Stimulated activated CD8-positive, alpha-beta memory T cell treated with anti-CD3 and anti-CD28 coated beads, Interleukin-15, amount 100 ng/mL, for 4 hours (primary cell): Measurements from ENCODE around the gene SNUPN.
"Not testable (repeated sequence)": the region's sequence is repeated elsewhere in the genome, so short reads cannot be mapped to it uniquely, and the experiment has no call there.

Experiments used
- DNase-seq, 2 donors: peaks; one replicate each; pipeline ENCODE4 v3.0.0-alpha.2; 2020; ENCODE audit warnings: low read depth in 2 of 2

The SNUPN gene

DNA sequence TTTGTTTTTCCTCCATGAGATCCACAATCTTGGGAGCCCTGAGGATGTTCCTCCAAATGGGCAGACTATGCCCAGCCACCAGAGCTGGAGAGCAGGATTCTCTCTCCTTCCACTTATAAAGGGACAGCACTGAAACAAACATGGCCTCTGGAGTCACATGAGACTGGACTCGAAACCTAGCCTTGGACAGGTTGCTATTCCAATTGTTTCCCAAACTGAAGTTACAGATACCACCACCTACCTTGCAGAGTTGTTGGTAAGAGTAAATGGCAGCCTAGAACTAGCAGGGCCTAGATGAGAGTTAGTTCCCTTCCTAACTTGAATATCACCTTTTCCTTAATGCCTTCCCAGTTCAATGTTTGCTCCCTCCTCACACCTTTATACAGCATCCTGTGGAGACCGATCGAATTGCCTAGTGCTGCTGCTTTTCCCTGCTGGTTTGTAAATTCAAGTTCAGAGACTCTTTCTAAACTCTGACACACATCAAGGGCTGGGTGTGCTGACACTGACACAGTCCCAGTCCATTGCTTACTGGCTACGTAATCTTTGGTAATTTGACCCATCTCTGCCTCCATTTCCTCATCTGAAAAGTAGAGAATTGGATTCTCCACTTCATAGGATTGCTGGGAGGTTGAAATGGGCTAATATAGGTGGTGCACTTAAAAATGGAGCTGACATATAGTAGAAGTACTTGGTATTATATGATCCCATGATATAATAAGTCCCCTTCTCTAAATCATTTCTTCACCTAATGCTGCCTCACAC, 11.9 kb upstream of the SNUPN start:
- no peak for DNase-seq

DNA sequence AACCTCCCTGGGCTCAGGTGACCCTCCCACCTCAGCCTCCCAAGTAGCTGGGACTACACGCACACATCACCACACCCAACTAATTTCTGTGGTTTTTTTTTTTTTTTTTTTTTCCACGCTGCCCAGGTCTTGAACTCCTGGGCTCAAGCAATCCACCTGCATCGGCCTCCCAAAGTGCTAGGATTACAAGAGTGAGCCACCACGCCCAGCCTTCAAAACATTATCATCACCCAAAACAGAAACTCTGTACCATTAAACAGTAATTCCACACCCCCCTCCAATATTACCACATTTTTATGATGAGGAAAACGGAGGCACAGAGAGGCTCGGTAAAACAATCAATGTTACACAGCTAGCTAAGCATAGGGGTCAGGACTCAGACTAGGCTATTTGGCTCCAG, 10.5 kb upstream of the SNUPN start:
- DNase-seq = no peak

DNA sequence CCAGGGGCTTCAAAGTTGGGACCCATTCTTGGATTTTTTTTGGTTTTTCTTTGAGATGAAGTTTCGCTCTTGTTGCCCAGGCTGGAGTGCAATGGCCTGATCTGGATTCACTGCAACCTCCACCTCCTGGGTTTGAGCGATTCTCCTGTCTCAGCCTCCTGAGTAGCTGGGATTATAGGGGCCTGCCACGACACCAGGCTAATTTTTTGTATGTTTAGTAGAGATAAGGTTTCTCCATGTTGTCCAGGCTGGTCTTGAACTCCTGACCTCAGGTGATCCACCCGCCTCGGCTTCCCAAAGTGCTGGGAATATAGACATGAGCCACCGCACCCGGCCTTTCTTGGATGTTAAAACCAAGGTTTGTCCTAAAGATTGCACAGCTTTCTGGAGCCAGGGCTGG, 8.4 kb upstream of the SNUPN start:
- not testable (repeated sequence) for DNase-seq

DNA sequence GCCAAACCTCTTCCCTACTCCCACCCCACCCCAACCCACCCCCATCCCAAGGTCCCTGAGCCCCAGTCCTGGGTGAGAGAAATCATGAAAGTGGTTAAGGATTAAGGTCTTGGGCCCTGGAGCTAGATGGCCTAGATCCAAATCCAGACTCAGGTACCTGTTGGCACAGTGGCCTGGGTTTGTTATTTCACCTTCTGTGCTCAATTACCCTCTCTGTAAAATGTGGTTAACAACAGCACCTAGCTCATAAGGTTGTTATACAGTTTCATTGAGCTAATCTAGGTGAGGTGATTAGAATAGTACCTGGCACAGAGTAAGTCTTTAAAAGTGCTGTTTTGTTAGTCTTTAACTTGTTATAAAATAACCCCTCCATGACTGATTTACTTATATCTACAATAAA, 6.4 kb upstream of the SNUPN start:
- no peak for DNase-seq

DNA sequence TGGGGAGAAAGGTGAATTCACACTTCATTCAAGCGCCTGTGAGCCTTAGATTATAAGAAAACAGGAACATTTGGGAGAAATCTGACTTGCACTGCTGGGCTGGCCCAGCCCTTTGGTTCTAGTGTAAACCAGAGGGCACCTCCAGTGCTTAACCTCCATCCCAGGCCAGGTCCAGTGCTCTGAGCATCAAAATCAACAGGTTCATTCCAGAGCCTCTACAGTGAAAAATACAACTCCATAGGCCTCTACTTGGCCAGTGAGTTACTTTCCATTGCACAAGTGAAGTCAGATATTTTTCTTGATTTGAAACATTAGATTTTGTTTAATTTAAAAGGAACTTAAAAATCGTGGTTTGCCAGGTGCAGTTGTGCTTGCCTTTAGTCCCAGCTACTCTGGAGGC, 3.0 kb downstream of the SNUPN start:
- no peak for DNase-seq

DNA sequence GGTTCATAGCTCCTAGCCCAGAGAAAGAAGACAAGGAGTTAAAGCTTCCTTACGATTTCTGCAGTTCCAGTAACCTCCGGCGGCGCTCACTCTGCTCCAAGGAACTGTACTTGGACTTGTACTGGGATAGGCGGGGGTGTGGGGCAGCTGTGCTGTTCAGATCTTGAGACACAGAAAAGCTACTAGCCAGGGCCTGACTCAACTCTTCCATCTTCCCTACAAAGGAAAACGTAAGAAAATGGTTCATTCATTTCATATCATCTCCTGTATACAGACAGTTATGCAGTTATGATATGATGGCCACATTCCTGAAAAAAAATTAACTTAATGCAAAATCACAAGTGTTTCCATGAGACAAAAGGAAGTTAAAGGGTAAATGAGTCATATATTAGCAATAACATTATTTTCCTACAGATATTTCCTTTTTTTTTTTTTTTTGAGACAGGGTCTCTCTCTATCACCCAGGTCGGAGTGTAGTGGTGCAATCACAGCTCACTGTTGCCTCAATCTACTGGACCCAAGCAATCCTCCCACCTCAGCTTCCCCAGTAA, 4.6 kb downstream of the SNUPN start:
- no peak for DNase-seq

DNA sequence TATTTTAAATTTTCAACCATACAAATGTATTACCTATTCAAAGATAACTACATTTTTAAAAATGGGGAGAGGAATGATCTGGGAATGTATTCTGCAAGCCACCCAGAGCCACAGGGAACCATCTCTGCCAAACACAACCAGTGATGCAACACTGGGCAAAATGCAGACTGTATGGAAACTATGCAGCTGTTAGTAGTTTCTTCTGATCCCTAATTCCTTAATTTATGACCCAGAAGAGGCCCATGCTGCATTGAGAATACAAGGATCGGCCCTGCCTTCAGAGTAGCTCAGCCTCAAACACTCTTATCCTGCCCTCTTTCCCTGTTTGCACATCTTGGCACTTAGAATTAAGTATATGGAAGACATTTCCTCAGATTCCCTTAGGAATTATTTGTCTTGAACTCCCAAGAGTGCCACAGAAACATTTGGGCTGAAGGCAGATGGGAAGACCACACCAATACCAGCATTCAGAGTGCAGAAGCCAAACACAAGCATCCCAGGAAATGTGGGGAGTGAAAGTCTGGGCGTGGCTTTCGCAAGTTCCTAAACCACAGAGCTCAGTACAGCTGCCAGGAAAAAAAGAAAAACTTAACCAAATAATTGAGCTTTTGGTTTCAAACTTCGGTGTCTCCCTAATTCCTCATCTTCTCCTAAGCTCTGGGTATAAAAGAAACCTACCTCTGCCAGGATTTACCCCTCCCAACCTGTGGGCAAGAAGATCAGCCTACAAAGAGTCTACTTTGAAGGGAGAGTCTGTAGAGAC, 5.3 kb downstream of the SNUPN start:
- no peak for DNase-seq

DNA sequence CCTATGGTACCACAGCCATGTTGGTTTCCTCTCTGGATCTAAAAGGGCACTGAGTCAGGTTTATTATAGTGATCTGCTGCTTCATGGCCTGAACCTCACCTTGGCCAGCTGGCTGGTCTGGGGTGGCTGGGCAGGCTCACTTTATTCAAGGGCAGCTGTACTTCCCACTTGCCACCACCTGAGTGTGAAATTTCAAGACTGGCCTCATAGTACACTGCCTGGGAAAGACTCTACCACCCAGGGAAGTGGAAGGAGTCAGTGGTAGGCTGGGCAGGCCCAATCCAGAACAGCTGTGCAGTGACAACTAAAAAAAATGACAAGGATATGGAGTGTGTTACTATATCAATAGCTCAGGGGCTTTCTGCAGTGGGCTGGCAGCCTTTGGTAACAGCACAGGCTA, 8.8 kb downstream of the SNUPN start:
- no peak for DNase-seq

DNA sequence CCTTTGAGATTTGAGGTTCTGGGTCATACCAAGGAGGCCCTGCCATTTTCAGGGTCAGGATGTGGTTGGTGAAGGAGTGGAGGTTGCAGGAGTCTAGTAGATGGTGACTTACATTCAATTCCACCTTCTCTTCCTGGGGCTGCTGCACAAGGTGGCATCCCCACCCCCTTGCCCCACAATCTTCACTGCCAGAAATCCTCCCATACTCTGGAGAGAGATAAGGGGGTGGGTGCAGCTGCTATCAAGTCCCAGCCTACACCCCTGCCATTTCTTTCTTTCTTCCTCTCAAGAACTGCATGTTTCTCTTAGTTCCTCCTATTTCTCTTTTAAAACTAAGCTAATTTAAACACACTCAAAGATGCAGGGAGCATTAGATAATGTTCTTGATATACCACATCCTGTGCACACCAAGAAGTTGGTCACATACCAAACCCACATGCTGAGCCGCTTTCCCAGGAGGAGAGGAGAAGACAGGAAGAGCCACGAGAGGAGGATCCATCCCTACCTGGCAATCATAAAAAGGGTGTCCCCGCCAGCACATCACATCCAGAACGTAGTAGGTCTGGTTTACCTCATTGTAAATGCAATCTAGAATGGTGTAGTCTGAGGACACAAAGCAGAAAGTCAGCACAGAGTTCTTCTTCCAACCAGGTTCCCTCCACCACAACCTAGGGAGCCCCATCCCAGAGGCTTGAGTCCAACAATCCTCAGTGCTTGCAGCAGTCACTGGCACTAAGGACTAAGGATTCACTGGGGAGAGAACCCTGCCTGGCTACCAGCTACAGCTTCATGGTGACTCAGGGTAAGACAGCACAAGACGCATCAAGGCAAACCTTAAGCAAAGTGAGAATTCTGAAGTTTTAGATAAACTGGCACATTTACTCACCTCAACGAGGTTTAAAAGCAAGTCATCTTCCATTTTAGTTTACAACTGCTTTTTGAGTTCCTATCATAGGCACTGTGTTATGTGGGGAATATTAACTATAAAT, 18.5 kb downstream of the SNUPN start:
- no peak for DNase-seq

DNA sequence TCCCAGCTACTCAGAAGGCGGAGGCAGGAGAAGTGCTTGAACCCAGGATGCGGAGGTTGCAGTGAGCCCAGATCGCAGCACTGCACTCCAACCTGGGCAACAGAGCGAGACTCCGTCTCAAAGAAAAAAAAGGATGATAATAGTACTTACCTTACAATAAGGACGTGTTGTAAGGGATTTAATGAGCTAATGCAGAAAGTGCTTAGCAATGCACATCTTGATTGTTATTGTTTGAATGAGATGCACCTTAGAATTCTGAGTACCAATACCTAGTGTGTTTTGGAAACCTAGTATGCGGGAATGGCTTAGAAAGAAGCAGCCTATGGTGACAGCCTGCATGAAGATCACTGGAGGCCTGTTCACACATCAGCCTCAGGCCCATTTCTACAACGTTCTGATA, 19.5 kb downstream of the SNUPN start:
- DNase-seq = no peak

DNA sequence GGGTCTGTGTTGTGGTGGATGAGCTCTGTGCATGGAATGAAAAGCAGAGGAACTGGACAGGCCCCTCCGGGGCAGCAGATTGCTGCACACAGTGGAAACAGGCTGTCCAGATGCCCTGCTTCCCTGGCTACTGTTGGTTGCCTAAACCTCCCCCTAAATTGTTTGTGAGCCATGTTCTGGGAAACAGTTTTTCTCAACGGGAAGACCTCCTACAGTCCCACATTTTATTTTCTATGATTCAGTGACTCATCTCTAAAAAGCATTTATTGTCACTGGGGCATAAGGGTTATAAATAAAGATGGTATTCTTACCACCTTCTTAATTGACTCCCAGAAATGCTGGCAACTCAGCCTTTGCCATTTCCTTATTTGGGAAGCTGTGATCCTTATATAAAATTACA, 26.1 kb downstream of the SNUPN start:
- DNase-seq = no peak

DNA sequence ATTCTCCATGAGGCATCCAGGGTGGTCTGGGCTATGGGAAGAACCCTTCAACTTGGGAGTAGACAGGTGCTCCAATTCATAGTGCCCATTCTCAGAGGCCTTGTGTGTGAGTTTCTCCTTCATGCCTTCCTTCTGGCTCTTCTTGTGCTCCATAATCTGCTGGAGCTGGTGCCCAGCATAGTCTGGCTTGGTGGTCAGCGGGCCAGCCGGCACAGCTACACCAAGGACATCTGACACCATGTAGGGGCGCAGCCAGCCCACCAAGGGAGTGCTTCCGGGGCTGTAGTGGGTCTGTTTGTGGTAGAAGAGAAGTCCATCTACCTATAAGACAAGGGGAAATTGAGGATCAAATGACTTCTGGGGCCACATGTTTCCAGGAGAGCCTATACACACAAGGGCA, 27.2 kb downstream of the SNUPN start:
- DNase-seq = no peak

DNA sequence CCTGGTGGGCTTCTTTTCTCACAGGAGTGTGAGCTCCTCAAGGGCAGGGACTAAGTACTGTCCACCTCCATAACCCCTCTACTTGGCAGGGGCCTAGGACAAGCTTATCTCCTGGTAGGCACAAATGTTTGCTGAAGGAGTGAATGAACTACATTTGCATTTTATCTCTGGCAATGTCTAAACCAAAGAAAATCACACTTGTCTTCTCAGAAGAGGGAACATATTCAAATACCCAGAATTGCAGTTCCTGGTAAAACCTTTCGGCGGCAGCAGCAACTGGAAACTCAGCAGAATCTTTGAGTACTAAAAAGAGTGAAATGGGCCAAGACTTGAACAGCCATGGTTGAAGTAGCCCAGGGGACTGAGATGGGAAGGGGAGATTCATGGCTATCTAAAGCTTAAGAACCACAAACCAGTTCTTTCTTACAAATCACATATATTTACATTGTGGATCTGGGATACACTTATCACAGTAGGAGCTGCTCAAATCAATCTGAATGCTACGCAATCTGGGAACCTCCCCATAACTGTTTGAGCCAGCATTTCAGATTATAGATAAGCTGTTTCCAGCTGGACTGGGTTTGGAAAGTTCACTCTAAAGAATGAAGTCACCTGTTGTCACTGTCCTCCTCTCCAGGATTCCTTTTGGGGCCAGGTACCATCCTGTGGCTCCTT, 27.7 kb downstream of the SNUPN start:
- DNase-seq = no peak

DNA sequence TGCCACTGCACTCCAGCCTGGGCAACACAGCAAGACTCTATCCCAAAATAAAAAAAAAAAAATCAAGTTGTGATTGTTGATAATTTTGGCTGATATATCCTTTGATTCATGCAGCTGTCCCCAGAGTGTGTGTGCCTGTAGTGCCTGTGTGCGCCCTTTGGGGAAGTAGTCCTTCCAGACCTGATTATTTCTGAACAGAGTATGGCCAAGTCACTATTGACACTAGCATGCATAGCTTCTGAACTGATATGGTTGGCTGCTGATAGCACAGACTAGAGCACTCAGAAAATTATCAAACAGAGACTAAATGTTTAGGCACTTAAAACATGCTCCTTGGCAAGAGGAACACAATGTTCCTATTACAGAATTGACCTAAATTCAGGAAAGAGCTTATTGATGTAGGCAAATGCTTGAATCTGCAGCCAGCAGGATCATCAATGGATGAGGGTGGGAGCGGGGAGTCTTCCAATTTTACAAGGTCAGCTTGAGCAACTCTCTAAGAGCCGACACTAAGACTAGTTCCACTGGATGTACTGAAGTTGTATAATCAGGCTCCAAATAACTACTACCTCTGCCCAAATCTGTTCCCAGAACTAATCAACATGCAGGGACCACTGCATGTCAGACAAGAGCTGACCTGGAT, 28.7 kb downstream of the SNUPN start:
- DNase-seq = no peak

DNA sequence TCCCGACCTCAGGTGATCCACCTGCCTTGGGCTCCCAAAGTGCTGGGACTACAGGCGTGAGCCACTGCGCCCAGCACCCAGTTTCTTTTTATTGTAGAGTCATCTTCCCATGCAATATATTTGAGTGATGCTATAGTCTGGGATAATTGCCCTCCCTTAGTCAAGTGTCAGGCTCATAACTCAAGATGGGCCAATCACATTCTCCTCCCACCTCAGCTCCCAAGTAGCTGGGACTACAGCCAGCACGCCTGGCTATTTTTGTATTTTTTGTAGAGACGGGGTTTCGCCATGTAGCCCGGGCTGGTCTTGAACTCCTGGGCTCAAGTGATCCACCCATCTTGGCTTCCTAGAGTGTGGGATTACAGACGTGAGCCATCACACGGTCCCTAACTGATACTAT, 31.2 kb downstream of the SNUPN start:
- DNase-seq = no peak

DNA sequence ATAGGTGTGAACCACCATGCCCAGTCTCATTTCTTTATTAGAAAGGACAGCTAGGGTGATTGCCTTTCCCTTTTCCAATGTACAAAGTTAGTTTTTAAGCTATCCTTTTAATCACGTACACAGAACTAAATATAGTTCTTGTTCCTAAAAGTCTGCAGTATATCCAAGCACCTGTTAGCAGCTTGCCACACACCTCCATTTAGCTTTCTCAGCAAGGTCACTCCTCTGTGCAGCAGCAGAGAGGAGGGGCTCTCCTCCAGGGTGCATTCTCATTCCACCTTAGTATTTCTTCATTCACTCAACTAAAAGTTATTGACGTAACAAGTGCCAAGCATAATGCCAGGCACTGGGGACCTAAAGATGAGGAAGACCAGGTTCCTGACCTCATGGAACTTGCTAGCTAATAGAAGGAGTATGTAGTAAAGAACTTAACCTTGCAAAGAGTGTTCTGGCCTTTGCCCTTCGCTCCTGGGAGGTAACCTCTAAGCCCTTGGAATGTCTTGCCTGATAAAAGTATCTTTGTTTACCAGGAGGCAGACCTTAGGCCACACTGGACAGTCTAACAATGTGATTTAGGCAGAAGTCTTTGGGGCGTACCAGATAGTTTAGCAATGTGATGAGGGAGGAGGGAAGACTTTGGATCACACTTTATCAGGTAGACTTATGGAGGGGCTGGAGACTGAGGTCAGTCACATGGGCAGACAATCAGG, 33.7 kb downstream of the SNUPN start:
- no peak for DNase-seq

DNA sequence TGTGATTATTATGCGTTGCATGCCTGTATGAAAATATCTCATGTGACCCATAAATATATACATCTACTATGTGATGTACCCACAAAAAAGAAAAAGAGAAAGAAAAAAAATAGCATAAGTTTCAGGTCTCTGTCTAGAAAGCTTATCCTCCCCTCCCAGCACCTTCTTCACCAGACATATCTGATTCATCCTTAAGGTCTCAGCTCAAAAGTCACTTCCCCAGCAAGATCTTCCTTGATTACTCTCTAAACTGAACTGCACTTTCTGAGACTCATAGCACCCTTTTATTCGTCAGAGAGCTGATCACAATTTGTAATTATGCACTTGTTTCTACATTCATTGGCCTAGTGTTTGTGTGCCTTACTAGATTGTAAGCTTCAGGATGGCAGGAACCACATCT, 35.3 kb downstream of the SNUPN start:
- no peak for DNase-seq

DNA sequence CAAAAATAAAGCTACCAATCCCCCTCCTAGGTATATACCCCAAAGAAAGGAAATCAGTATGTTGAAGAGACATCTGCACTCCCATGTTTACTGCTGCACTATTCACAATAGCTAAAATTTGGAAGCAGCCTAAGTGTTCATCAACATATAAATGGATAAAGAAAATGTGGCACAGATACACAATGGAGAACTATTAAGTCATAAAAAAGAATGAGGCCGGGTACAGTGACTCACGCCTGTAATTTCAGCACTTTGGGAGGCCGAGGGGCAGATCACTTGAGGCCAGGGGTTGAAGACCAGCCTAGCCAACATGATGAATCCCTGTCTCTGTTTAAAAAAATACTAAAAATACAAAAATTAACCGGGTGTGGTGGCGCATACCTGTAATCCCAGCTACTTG, 36.5 kb downstream of the SNUPN start:
- DNase-seq = no peak

DNA sequence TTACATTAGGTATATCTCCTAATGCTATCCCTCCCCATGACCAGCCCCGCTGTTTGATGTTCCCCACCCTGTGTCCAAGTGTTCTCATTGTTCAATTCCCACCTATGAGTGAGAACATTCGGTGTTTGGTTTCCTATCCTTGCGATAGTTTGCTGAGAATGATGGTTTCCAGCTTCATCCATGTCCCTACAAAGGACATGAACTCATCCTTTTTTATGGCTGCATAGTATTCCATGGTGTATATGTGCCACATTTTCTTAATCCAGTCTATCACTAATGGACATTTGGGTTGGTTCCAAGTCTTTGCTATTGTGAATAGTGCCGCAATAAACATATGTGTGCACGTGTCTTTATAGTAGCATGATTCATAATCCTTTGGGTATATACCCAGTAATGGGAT, 39.1 kb downstream of the SNUPN start:
- DNase-seq = not testable (repeated sequence)

DNA sequence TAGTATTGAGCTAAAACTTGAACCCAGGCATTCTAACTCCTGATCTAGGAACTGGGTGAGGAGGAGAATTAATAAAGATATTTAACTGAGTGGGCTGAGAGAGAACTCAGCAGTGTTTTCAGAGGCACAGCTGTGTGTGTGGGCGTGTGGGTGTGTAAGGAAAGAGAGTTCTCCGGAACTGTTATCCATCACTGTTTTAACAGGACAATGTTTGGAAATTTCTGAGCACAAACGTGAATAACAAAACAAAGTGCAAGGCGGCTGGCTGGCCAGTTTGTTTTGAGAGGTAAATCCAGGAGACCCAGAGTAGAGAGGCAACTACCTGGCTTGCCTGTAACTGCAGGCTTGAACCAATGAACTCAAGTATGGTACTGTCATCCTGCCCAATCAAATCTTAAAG, 41.4 kb downstream of the SNUPN start:
- no peak for DNase-seq
